KMS-11 (cell line): ENCODE data around the gene LGALS16.

Experiments used
- H2AFZ ChIP-seq: fragments of 200-600 bp; sonication (generic); 2 replicates; pipeline ENCODE4 v1.6.1; 2016; ENCODE audit warnings: antibody characterized with exemption, mixed run types, low read depth
- H3K27ac ChIP-seq: fragments of 200-600 bp; sonication (generic); 2 replicates; pipeline ENCODE4 v1.6.1; 2016; ENCODE audit warnings: mild to moderate bottlenecking, mixed run types
- H3K27me3 ChIP-seq: fragments of 200-600 bp; sonication (generic); 2 replicates; pipeline ENCODE4 v1.6.1; 2017; ENCODE audit warnings: mild to moderate bottlenecking, low read depth, mixed run types, moderate library complexity; ENCODE audit not compliant: insufficient read depth
- H3K36me3 ChIP-seq: fragments of 200-600 bp; sonication (generic); 2 replicates; pipeline ENCODE4 v1.6.1; 2017; ENCODE audit warnings: mild to moderate bottlenecking, mixed run types; ENCODE audit not compliant: insufficient read depth
- H3K4me1 ChIP-seq: fragments of 200-600 bp; sonication (generic); 2 replicates; pipeline ENCODE4 v1.6.1; 2016; ENCODE audit warnings: mild to moderate bottlenecking, low read depth, mixed run types; ENCODE audit not compliant: poor library complexity, severe bottlenecking
- H3K4me2 ChIP-seq: fragments of 200-600 bp; sonication (generic); 2 replicates; pipeline ENCODE4 v1.7.0; 2016; ENCODE audit warnings: mild to moderate bottlenecking, mixed run types
- H3K4me3 ChIP-seq: fragments of 200-600 bp; sonication (generic); IDR thresholded peaks from 2 replicates; pipeline ENCODE4 v1.6.1; 2017; ENCODE audit warnings: low read depth, low read length, mixed read lengths; ENCODE audit not compliant: insufficient read depth
- H3K79me2 ChIP-seq: fragments of 200-600 bp; sonication (generic); 2 replicates; pipeline ENCODE4 v1.6.1; 2016; ENCODE audit warnings: low read depth, mixed run types; ENCODE audit not compliant: insufficient read depth
- H3K9ac ChIP-seq: fragments of 200-600 bp; sonication (generic); 2 replicates; pipeline ENCODE4 v1.6.1; 2016; ENCODE audit warnings: mild to moderate bottlenecking, mixed run types
- H4K20me1 ChIP-seq: fragments of 200-600 bp; sonication (generic); 2 replicates; pipeline ENCODE4 v1.6.1; 2016; ENCODE audit warnings: mild to moderate bottlenecking, mixed run types; ENCODE audit not compliant: insufficient read depth
- TF ChIP-seq, protein P1 (sequence below): fragments of 200-600 bp; sonication (generic); conservative IDR thresholded peaks from 2 replicates; pipeline ENCODE4 v1.6.1; 2017; ENCODE audit warnings: low read depth, mild to moderate bottlenecking, antibody characterized with exemption, low read length, moderate library complexity, mixed read lengths

Gene LGALS16

DNA sequence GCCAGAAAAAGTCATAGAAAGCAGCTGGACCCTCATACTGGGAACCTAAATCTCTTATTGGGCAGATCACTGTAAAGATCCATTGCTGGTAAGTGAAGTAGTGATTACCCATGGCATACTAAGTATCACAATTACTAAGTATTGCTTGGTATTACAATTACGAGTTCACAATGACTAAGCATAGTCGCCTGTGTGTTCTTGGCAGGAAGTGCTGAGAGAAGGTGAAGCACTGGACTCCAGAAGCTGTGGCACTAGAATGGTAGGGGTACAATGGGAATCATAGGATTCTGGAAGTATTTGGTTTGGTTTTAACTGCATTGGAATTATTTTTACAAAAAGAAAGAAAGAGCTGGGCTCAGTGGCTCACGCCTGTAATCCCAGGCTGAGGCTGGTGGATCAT, 20.3 kb downstream of the LGALS16 start:
- Histone ChIP-seq H3K27ac (no peak overlapping the region), H3K27me3 (no peaks in the 10 kb centered on the region), H3K9ac (no peak overlapping the region), H3K4me2 (no peak overlapping the region; the same call in 1 of the 2 replicates), H3K79me2 (peaks cover 12% of the 10 kb centered on the region; the same call in 1 of the 2 replicates), H4K20me1 (no peaks in the 10 kb centered on the region), H3K4me3 (no peak overlapping the region), H3K4me1 (peaks cover 79% of the 10 kb centered on the region), H3K36me3 (no peaks in the 10 kb centered on the region), H2AFZ (0 out of 2 replicates have a peak overlapping the region, but pooled peaks have one; percentile 10)
- TF ChIP-seq, protein P1, sequence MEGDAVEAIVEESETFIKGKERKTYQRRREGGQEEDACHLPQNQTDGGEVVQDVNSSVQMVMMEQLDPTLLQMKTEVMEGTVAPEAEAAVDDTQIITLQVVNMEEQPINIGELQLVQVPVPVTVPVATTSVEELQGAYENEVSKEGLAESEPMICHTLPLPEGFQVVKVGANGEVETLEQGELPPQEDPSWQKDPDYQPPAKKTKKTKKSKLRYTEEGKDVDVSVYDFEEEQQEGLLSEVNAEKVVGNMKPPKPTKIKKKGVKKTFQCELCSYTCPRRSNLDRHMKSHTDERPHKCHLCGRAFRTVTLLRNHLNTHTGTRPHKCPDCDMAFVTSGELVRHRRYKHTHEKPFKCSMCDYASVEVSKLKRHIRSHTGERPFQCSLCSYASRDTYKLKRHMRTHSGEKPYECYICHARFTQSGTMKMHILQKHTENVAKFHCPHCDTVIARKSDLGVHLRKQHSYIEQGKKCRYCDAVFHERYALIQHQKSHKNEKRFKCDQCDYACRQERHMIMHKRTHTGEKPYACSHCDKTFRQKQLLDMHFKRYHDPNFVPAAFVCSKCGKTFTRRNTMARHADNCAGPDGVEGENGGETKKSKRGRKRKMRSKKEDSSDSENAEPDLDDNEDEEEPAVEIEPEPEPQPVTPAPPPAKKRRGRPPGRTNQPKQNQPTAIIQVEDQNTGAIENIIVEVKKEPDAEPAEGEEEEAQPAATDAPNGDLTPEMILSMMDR: no peak

DNA sequence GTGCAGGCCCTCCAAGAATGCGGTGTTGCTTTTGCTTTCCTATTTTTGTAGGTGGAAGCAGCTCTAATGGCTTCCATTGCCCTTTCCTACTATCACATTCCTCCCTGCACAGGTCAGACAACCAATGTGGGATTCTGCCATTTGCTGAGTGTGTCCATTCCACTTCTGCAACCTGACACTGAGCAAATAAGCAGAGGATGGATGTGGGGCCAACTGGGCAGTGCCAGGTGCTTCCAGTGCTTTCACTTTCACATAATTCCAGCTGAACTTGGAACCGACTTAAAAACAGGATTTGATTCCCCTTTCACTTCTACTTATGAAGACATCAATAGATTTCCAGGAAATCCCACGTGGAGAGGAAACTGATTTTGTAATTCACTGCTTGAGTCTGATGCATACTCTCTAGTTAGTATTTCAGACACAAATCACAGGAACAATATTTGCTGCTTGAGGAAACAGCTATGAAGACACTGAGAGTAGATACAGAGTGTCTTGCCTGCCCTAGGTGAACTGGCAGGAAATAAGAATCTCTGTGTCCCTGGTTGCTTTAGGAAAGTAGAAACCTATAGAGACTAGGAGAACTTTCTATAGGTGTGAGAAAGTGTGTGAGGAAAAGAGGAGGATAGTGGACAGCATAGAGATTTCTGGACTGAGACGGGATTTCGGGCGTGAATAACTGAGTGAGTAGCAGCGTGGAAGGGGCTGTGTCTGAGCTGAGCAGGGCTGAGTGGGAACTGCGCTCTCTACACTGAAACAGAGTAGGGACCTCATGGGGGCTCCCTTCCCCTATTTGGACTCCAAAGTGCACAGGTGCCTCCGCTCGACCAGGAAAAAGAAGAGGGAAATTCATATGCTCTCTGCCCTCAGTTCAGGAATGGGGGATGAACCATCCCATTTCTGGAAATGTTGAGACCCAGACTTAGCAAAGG, 22.5 kb downstream of the LGALS16 start:
- TF ChIP-seq, protein P1: 0 out of 2 replicates have a peak, but pooled peaks have one; percentile 13
- Histone ChIP-seq H4K20me1 (no peaks in the 10 kb centered on the region), H3K9ac (peak overlapping the region; percentile 53; the same call in 1 of the 2 replicates), H2AFZ (peak overlapping the region; percentile 54; the same call in 1 of the 2 replicates), H3K27me3 (no peaks in the 10 kb centered on the region), H3K36me3 (no peaks in the 10 kb centered on the region; the same call in 1 of the 2 replicates), H3K4me3 (no peak overlapping the region), H3K27ac (peak overlapping the region; percentile 68), H3K79me2 (peaks cover 13% of the 10 kb centered on the region; the same call in 1 of the 2 replicates), H3K4me2 (peak overlapping the region; percentile 81), H3K4me1 (peaks cover 88% of the 10 kb centered on the region)

DNA sequence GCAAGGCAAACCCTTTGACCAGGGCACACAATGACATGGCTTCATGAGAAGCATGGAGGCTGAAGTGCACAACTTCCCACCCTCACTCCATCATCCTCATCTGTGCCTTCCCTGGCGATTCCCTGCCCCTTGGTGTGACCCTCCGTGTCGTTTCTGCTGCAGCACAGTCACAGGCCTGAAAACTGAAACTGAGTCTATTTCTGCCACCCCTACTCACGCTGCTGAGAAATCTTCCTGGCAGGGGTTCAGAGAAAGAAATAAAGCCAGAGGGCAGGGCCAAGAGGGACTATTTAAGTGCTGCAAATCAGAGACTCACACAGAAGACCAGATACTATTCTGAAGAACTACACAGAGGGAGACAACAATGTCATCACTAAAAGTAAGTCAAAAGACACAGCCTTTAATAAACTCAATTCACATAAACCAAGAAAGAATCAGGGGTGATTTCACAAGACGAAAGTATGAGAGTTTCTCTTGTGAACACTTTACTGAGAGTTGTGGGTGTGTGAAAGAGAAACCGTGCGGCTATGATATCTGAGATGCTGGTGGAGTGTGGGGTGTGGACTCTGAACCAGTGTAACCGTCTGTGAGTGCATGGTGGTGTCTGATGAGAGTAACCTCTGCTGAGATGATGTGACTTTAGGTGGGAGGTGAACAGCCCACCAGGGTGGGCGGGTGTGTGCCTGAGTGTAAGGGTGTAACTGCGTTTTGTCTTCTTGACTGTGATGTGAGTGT, 23.5 kb downstream of the LGALS16 start:
- Histone ChIP-seq H3K4me1 (peaks cover 78% of the 10 kb centered on the region), H3K79me2 (peaks cover 13% of the 10 kb centered on the region; the same call in 1 of the 2 replicates), H3K27ac (peak overlapping the region; percentile 68), H3K27me3 (no peaks in the 10 kb centered on the region), H3K9ac (peak overlapping the region; percentile 53; the same call in 1 of the 2 replicates), H3K4me2 (peak overlapping the region; percentile 81), H3K4me3 (peak overlapping the region; percentile 72), H4K20me1 (no peaks in the 10 kb centered on the region), H2AFZ (peak overlapping the region; percentile 54; the same call in 1 of the 2 replicates), H3K36me3 (no peaks in the 10 kb centered on the region; the same call in 1 of the 2 replicates)
- TF ChIP-seq, protein P1: no peak

DNA sequence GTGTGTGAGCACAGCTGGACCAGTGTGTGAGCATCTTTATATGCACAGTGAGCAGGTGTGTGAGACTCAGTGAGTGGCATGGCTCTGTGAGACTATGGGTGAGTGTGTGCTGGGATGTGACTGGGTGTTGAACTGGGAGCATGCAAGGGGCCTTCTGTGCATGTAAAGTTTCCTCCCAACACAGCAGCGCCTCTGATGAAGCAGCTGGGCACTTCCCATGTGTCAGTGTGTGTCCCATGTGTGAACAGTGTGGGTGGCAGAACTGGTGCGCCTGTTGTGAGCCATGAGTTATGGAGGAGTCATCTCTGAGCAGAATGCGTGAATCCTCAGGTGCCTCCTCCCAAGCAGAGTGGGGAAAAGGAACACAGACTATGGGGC, 24.1 kb downstream of the LGALS16 start:
- peak overlapping the region; percentile 54; the same call in 1 of the 2 replicates for H2AFZ ChIP-seq
- H4K20me1 ChIP-seq: no peaks in the 10 kb centered on the region
- no peaks in the 10 kb centered on the region; the same call in 1 of the 2 replicates for H3K36me3 ChIP-seq
- H3K27me3 ChIP-seq: no peaks in the 10 kb centered on the region
- peak overlapping the region; percentile 53; the same call in 1 of the 2 replicates for H3K9ac ChIP-seq
- H3K79me2 ChIP-seq: peaks cover 13% of the 10 kb centered on the region; the same call in 1 of the 2 replicates
- H3K4me2 ChIP-seq: peak overlapping the region; percentile 81
- peak overlapping the region; percentile 68 for H3K27ac ChIP-seq
- TF ChIP-seq, protein P1: no peak
- peak overlapping the region; percentile 72 for H3K4me3 ChIP-seq
- H3K4me1 ChIP-seq: peaks cover 73% of the 10 kb centered on the region
